Measurements from ENCODE around the gene RNF212.

The RNF212 gene

GRCh38 chr4:1154126-1154522 lies 40.8 kb upstream of the RNF212 start:
- no peak for TF ChIP-seq CTCF (IDR thresholded peaks at IDR 0.05)
- Histone ChIP-seq H3K36me3 (no peaks in the 10 kb centered on the region), H3K9me3 (no peaks in the 10 kb centered on the region), H3K27me3 (peaks cover 47% of the 10 kb centered on the region), H3K27ac (no peak overlapping the region), H3K4me3 (ENCODE audit: low read depth in 1 of 2, low read length in 1 of 2) (no peak overlapping the region), H3K4me1 (ENCODE audit: control insufficient read depth in 1 of 2, insufficient read depth in 1 of 2, low read depth in 1 of 2, low read length in 1 of 2) (no peaks in the 10 kb centered on the region)

GRCh38 chr4:1153567-1154090 lies 40.3 kb upstream of the RNF212 start:
- no peak overlapping the region for H3K4me3 ChIP-seq (ENCODE audit: low read depth in 1 of 2, low read length in 1 of 2)
- H3K4me1 ChIP-seq (ENCODE audit: control insufficient read depth in 1 of 2, insufficient read depth in 1 of 2, low read depth in 1 of 2, low read length in 1 of 2) = no peaks in the 10 kb centered on the region
- no peaks in the 10 kb centered on the region for H3K9me3 ChIP-seq
- TF ChIP-seq CTCF (IDR thresholded peaks at IDR 0.05) = no peak
- H3K36me3 ChIP-seq = no peaks in the 10 kb centered on the region
- H3K27ac ChIP-seq = no peak overlapping the region
- H3K27me3 ChIP-seq = peaks cover 47% of the 10 kb centered on the region

GRCh38 chr4:1152290-1152689 lies 38.9 kb upstream of the RNF212 start:
- TF ChIP-seq CTCF (IDR thresholded peaks at IDR 0.05) = no peak
- no peaks in the 10 kb centered on the region for H3K9me3 ChIP-seq
- H3K4me3 ChIP-seq (ENCODE audit: low read depth in 1 of 2, low read length in 1 of 2) = no peak overlapping the region
- peaks cover 42% of the 10 kb centered on the region for H3K27me3 ChIP-seq
- no peak overlapping the region for H3K27ac ChIP-seq
- H3K4me1 ChIP-seq (ENCODE audit: control insufficient read depth in 1 of 2, insufficient read depth in 1 of 2, low read depth in 1 of 2, low read length in 1 of 2) = no peaks in the 10 kb centered on the region
- H3K36me3 ChIP-seq = no peaks in the 10 kb centered on the region

- TF ChIP-seq CTCF (IDR thresholded peaks at IDR 0.05) = no peak
- Histone ChIP-seq H3K4me1 (ENCODE audit: control insufficient read depth in 1 of 2, insufficient read depth in 1 of 2, low read depth in 1 of 2, low read length in 1 of 2) (no peaks in the 10 kb centered on the region), H3K36me3 (no peaks in the 10 kb centered on the region), H3K27ac (no peak overlapping the region), H3K27me3 (peaks cover 35% of the 10 kb centered on the region), H3K9me3 (no peaks in the 10 kb centered on the region), H3K4me3 (ENCODE audit: low read depth in 1 of 2, low read length in 1 of 2) (no peak overlapping the region)
Observed at GRCh38 chr4:1151541-1151940, 38.2 kb upstream of the RNF212 start.

- Histone ChIP-seq H3K4me1 (ENCODE audit: control insufficient read depth in 1 of 2, insufficient read depth in 1 of 2, low read depth in 1 of 2, low read length in 1 of 2) (no peaks in the 10 kb centered on the region), H3K4me3 (ENCODE audit: low read depth in 1 of 2, low read length in 1 of 2) (no peak overlapping the region), H3K9me3 (no peaks in the 10 kb centered on the region), H3K36me3 (no peaks in the 10 kb centered on the region), H3K27me3 (peaks cover 35% of the 10 kb centered on the region), H3K27ac (no peak overlapping the region)
- no peak for TF ChIP-seq CTCF (IDR thresholded peaks at IDR 0.05)
Observed at GRCh38 chr4:1150875-1151274, 37.5 kb upstream of the RNF212 start.

- H3K4me1 ChIP-seq (ENCODE audit: control insufficient read depth in 1 of 2, insufficient read depth in 1 of 2, low read depth in 1 of 2, low read length in 1 of 2) = peaks cover 33 to 37% of the 10 kb centered on the region in 2 experiments
- no peaks in the 10 kb centered on the region for H3K36me3 ChIP-seq
- H3K27ac ChIP-seq = no peak overlapping the region
- no peak for TF ChIP-seq CTCF (IDR thresholded peaks at IDR 0.05)
- no peaks in the 10 kb centered on the region for H3K9me3 ChIP-seq
- H3K27me3 ChIP-seq = peaks cover 36% of the 10 kb centered on the region
- no peak overlapping the region for H3K4me3 ChIP-seq (ENCODE audit: low read depth in 1 of 2, low read length in 1 of 2)
Observed at GRCh38 chr4:1139860-1140259, 26.5 kb upstream of the RNF212 start.

All from neutrophil (primary cell).